ENCODE results near the gene PPP2R1B.

Gene PPP2R1B

DNA sequence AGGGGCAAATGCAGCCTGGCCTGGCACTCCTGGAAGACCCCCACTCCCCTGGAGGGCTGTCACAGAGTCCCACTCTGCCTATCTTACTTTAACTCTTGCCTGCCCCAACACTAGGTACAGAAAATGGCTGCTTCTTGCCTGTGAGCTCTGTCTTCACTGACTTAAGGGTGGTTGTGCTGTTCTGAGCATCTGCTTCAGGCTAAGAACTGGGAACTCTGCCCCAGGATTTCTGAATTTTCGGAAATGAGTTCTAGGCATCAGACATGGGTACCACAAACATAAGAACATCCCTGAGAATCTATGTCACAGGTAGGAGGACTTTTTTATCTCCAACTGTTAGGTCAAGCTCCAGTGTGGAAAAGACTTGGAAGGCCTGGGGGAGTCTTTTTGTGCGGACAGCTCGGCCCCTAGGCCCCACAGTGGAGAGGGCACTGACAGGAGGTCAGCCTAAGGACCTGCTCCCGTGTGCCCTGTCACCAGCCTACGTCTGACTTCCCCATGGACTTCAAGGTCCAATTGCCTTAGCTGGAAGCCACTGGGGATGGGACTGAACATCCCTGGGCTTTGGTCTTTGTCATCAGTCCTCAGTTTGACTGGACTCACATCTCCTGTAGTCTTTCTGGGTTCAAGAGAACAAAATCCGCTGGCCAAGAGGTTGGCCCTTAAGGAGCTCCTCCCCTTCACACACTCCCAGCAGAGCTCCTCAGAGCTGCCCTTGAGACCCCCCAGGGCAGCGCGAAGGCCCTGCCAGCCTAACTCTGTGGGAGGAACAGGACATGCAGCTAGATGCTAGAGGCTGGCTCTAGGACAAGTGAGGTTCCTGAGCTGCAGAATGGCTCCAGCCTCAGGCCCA lies 31.9 kb downstream of the PPP2R1B start:
- peak in 1 of 2 donors; percentile 45 for DNase-seq (ENCODE audit: low read depth in 2 of 2)
- TF ChIP-seq, protein P1, sequence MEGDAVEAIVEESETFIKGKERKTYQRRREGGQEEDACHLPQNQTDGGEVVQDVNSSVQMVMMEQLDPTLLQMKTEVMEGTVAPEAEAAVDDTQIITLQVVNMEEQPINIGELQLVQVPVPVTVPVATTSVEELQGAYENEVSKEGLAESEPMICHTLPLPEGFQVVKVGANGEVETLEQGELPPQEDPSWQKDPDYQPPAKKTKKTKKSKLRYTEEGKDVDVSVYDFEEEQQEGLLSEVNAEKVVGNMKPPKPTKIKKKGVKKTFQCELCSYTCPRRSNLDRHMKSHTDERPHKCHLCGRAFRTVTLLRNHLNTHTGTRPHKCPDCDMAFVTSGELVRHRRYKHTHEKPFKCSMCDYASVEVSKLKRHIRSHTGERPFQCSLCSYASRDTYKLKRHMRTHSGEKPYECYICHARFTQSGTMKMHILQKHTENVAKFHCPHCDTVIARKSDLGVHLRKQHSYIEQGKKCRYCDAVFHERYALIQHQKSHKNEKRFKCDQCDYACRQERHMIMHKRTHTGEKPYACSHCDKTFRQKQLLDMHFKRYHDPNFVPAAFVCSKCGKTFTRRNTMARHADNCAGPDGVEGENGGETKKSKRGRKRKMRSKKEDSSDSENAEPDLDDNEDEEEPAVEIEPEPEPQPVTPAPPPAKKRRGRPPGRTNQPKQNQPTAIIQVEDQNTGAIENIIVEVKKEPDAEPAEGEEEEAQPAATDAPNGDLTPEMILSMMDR (IDR thresholded peaks at IDR 0.05; ENCODE audit: low read depth, low read length), result no peak
- no peak overlapping the region for H3K4me3 ChIP-seq (replicated peaks in 1 of 2; ENCODE audit: low read depth in 2 of 2, low read length in 2 of 2)

DNA sequence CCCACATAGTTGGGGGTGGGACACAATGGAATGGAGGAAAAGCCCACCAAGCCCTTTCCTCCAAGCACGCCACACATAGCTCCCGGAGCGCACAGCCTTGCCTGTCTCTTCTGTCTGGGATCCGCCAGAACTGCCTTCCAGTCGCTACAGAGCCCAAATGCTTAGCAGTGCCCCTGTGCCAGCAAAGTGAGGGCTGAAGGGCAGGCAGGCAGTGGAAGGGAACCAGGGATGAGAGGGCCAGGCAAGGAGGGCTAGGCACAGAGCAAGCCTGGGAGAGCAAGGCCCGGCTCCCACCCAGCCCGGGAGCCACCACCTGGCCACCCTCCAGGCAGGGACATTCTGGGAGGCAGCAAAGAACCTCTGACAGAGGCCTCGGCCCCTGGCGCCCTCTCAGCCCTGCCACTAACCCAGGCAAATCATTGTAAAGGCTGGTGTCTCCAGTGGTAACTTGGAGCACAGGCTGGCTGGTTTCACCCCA lies 32.5 kb downstream of the PPP2R1B start:
- DNase-seq (ENCODE audit: low read depth in 2 of 2), result no peak
- H3K4me3 ChIP-seq (replicated peaks in 1 of 2; ENCODE audit: low read depth in 2 of 2, low read length in 2 of 2), result no peak overlapping the region
- TF ChIP-seq, protein P1 (IDR thresholded peaks at IDR 0.05; ENCODE audit: low read depth, low read length), result no peak

DNA sequence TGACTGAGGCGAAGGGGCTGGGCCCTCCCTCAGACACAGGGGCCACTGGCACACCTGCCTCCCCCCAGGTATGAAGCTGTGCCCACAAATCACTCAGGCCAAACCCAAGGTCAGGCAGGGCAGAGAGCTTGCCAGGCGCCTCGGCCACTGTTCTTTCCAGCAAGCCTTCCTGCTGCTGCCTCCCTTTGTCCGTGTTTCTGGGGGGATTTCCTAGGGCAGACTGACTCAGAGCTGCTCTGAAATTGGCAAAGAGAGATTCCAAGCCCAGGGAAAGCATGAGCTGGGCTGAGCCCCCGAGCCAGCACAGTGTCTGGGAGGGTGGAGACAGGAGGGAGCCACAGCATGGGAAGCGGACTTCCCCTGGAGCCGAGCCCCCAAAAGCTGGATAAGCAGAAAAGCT lies 33.2 kb downstream of the PPP2R1B start:
- TF ChIP-seq, protein P1 (IDR thresholded peaks at IDR 0.05; ENCODE audit: low read depth, low read length), result no peak
- DNase-seq (ENCODE audit: low read depth in 2 of 2), result peak; percentile 87 to 89
- no peak overlapping the region for H3K4me3 ChIP-seq (replicated peaks in 1 of 2; ENCODE audit: low read depth in 2 of 2, low read length in 2 of 2)

DNA sequence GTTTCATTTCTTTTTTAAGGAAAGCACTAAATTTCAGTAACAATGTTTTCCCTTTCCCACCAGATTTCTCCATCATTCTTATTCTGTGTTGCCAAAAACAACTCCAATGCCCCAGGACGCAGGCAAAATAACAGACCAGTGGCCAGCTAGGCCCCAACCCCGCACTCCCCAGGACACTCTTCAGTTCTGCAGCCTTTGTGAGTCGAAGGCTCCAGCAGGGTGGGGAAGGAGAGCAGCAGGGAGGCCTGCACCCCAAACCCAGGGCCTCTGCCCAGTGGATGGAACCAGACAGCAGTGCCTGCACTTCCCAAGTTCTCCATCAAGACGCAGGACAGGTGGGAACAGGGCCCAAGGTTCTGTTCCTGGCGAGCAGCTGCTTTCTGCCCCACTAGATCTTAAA lies 34.4 kb downstream of the PPP2R1B start:
- DNase-seq (ENCODE audit: low read depth in 2 of 2), result no peak
- TF ChIP-seq, protein P1 (IDR thresholded peaks at IDR 0.05; ENCODE audit: low read depth, low read length), result no peak
- H3K4me3 ChIP-seq (replicated peaks in 1 of 2; ENCODE audit: low read depth in 2 of 2, low read length in 2 of 2), result no peak overlapping the region

DNA sequence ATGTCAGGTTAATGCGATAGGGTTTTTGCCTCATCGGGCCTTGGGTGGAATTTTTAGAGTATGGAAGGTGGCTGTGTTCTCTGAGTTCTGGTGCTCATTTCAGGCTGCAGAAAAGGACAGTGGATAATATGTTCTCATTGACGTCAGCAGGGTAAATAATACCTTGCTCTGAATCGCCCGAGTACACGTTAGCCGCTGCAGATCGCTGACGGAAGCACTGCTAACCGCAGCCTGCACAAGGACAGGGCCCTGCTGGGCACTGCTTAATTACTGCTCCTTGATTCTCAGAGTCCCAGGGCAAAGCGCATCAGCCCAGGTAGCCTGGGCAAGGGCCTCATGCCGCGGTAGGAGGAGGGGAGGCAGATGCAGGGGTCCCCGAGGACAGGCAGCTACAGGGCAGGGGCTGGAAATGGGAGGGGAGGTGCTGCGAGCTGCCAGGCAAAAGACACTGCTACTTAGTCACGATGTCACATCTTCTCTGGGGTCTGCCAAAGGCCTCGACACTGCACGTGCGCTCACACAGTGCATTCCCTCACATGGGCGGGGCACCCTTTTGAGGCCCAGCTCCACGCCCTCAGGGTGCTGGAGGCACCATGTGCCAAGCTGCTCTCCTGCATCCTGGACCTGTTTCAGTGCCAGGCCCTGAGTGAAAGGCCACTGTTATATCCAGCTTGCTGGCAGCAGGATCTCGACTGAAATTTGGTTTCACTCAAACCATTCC lies 35.2 kb downstream of the PPP2R1B start:
- TF ChIP-seq, protein P1 (IDR thresholded peaks at IDR 0.05; ENCODE audit: low read depth, low read length), result no peak
- no peak overlapping the region for H3K4me3 ChIP-seq (replicated peaks in 1 of 2; ENCODE audit: low read depth in 2 of 2, low read length in 2 of 2)
- peak in 1 of 2 donors; percentile 76 for DNase-seq (ENCODE audit: low read depth in 2 of 2)

DNA sequence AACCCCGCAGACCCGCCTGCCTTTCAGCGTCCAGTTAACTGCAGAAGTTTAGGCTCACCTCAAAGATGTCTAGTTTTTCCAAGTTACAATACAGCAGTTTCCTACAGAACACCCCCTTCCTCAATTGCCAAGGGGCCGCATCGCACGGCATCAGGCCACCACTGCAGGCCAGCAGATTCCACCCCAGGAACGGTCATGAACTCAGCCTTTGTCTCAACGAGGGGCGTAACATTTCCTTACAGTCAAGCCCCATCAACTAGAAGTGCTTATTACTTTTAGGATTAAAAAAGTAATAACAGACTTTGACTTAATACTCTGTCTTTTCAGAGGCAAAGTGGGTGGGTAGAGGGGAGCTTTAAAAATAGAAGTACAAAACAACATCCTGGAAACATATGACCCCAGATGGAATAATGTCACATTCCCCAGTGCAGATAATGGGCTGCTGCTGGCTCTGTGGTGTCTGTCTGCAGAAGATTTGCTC lies 36.3 kb downstream of the PPP2R1B start:
- H3K4me3 ChIP-seq (replicated peaks in 1 of 2; ENCODE audit: low read depth in 2 of 2, low read length in 2 of 2), result no peak overlapping the region
- TF ChIP-seq, protein P1 (IDR thresholded peaks at IDR 0.05; ENCODE audit: low read depth, low read length), result no peak
- DNase-seq (ENCODE audit: low read depth in 2 of 2), result peak in 1 of 2 donors; percentile 56

All from cardiac fibroblast (primary cell).